HCT116 (cell line): ENCODE measurements around the gene SHISA4.

ENCODE experiments used
- CEBPB ChIP-seq: IDR thresholded peaks from 2 replicates; pipeline ENCODE4 v1.6.1; 2012; ENCODE audit warnings: low read depth
- CTCF ChIP-seq, 3 experiments: fragments of 200-600 bp in 1 of 3; sonication (generic) in 1 of 3; IDR thresholded peaks in 2 of 3; conservative IDR thresholded peaks in 1 of 3; 2 replicates each; pipeline ENCODE4 v1.5.1; 2012 to 2017; ENCODE audit warnings: low read depth in 2 of 3, low read length in 2 of 3, antibody characterized with exemption in 1 of 3, borderline replicate concordance in 1 of 3, control low read depth in 1 of 3, mild to moderate bottlenecking in 1 of 3, mixed read lengths in 1 of 3, mixed run types in 1 of 3, moderate library complexity in 1 of 3; ENCODE audit not compliant: insufficient read depth in 1 of 3
- EZH2 ChIP-seq: fragments of 200-600 bp; sonication (generic); IDR thresholded peaks from 2 replicates; pipeline ENCODE4 v1.6.1; 2017; ENCODE audit warnings: antibody characterized with exemption, mixed run types
- JUND ChIP-seq: IDR thresholded peaks from 2 replicates; pipeline ENCODE4 v1.6.1; 2012
- POLR2A ChIP-seq: IDR thresholded peaks from 2 replicates; pipeline ENCODE4 v1.7.0; 2011; ENCODE audit warnings: borderline replicate concordance; ENCODE audit not compliant: insufficient read depth, insufficient read length; ENCODE audit errors: extremely low read depth
- RAD21 ChIP-seq: IDR thresholded peaks from 2 replicates; pipeline ENCODE4 v1.6.1; 2012; ENCODE audit warnings: low read depth, mild to moderate bottlenecking
- ZBTB33 ChIP-seq: IDR thresholded peaks from 2 replicates; pipeline ENCODE4 v1.6.1; 2011; ENCODE audit warnings: mild to moderate bottlenecking, low read length, moderate library complexity; ENCODE audit not compliant: insufficient replicate concordance; ENCODE audit errors: extremely low read depth

GRCh38 chr1:201851949-201852348 is 36.7 kb upstream of the SHISA4 start:
- TF ChIP-seq POLR2A (no peak), CTCF (IDR thresholded peaks at IDR 0.05 in 2 of 3, conservative IDR thresholded peaks at IDR 0.05 in 1 of 3; ENCODE audit: borderline replicate concordance in 1 of 3, insufficient read depth in 1 of 3, low read depth in 2 of 3, low read length in 2 of 3) (no peak), JUND (no peak), CEBPB (no peak), RAD21 (no peak), EZH2 (no peak), ZBTB33 (no peak)
